Lower lobe of right lung (tissue), 2 donors: ENCODE results near the gene PGPEP1. TPM values are rescaled to one million over a fixed set of nuclear protein-coding genes. Genes with fewer than 3 reads are reported as not detected.

ENCODE experiments used
- ATAC-seq, 2 donors: fragments of 200-7000 bp; cut with Tn5 transposase; one replicate each; pipeline ENCODE4 v1.9.1; 2020 to 2022; ENCODE audit warnings: mild to moderate bottlenecking in 2 of 2, moderate library complexity in 2 of 2
- DNase-seq: peaks from one replicate; pipeline ENCODE4 v3.0.0-alpha.2; 2020
- H3K27ac ChIP-seq: fragments of 200-600 bp; one replicate; pipeline ENCODE4 v1.8.0; 2022
- H3K27me3 ChIP-seq: fragments of 200-600 bp; one replicate; pipeline ENCODE4 v1.8.0; 2022; ENCODE audit warnings: low read depth
- H3K36me3 ChIP-seq: fragments of 200-600 bp; one replicate; pipeline ENCODE4 v1.8.0; 2022; ENCODE audit warnings: mild to moderate bottlenecking
- H3K4me1 ChIP-seq: fragments of 200-600 bp; one replicate; pipeline ENCODE4 v1.8.0; 2022
- H3K4me3 ChIP-seq: fragments of 200-600 bp; one replicate; pipeline ENCODE4 v1.8.0; 2022; ENCODE audit warnings: mild to moderate bottlenecking
- H3K9me3 ChIP-seq: fragments of 200-600 bp; one replicate; pipeline ENCODE4 v1.8.0; 2022
- intact Hi-C: fragments of 100-400 bp; cut with DNase I; formaldehyde crosslinking; loops from one replicate; pipeline ENCODE4 v1.11.0; 2022
- total RNA-seq: library from RNA; stranded (reverse); fragmentation: NEBNext Ultra II Directional; extraction: Animal tissue kit (Norgen Biotek cat#: 25700); gene quantifications from one replicate; pipeline ENCODE4 v1.2.1, GENCODE V29; 2021
- TF ChIP-seq, protein P1 (sequence below): fragments of 200-600 bp; IDR thresholded peaks from one replicate; pipeline ENCODE4 v1.8.0; 2022; ENCODE audit warnings: antibody characterized with exemption, mild to moderate bottlenecking
- donor health status: DM: no; HTN: yes; CAD: no; lungs with severe emphysema.

Gene PGPEP1
- total RNA-seq, 1 donor from 2014 or later = 40.9 TPM

DNA sequence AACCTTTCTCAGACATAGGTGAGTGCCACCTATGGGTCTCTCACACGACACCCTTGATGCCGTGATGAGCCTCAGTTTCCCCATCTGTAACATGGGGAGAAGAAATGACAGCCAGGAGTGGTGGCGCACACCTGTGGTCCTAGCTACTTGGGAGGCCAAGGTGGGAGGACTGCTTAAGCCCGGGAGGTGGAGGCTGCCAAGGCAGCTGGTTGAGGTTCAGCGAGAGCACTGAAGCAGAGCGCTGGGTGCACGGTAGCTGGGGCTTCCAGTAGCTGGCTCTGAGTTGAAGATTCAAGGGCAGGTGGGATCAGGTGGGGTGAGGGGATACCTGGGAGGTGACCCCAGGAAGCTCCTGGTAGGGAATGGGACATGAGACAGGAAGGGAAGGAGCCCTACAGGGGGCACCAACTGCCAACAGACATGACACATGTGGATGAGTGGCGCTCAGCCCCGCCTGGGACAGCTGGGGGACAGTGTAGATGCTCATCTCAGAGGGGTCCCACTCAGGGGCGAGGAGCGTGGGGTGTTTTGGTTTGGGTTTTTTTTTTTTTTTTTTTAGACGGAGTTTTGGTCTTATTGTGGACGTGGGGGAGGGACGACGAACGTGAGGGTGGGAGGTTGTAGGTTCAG is 72.3 kb downstream of the PGPEP1 start:
- Histone ChIP-seq H3K9me3 (no peaks in the 10 kb centered on the region), H3K4me3 (no peak overlapping the region), H3K27ac (no peak overlapping the region), H3K4me1 (peaks cover 38% of the 10 kb centered on the region), H3K27me3 (no peaks in the 10 kb centered on the region), H3K36me3 (no peaks in the 10 kb centered on the region)
- intact Hi-C loops = no loop called here
- TF ChIP-seq, protein P1, sequence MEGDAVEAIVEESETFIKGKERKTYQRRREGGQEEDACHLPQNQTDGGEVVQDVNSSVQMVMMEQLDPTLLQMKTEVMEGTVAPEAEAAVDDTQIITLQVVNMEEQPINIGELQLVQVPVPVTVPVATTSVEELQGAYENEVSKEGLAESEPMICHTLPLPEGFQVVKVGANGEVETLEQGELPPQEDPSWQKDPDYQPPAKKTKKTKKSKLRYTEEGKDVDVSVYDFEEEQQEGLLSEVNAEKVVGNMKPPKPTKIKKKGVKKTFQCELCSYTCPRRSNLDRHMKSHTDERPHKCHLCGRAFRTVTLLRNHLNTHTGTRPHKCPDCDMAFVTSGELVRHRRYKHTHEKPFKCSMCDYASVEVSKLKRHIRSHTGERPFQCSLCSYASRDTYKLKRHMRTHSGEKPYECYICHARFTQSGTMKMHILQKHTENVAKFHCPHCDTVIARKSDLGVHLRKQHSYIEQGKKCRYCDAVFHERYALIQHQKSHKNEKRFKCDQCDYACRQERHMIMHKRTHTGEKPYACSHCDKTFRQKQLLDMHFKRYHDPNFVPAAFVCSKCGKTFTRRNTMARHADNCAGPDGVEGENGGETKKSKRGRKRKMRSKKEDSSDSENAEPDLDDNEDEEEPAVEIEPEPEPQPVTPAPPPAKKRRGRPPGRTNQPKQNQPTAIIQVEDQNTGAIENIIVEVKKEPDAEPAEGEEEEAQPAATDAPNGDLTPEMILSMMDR = no peak
- no peak for ATAC-seq
- peak; percentile 35 for DNase-seq

DNA sequence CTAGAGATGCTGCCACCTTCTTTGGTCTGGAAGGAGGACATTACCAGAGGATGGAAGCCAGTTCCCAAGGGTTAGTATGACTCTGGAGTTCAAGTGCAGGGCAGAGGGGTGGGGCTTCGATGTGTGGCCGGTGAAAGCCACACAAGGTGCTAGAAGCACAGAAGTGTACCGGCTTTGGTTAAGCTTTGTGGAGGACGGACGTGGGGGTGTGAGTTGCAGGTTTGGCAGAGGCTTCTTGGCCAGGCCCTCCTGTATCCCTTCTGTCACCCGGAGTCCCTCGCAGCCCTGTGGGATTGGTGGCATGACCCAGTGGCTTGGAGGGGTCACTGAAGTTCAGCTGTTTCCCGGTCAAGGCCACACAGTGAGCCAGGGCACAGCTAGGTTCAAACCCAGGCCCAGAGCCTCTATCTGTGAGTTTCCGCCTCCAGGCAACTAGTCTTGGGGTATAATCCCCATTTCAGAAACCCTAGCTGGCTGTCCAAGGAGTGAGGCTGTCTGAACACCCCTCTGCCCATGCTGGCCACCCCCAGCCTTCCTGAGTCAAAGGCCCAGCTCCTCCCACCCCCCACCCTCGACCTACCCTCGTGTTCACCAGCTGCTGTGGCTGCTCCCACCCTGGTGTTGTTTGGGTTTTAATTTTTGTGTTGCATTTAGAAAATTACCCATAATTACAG is 74.2 kb downstream of the PGPEP1 start:
- no peaks in the 10 kb centered on the region for H3K27me3 ChIP-seq
- peak; percentile 51 for DNase-seq
- H3K4me3 ChIP-seq = peak overlapping the region; percentile 80
- H3K27ac ChIP-seq = peak overlapping the region; percentile 97
- intact Hi-C loops = no loop called here
- ATAC-seq = no peak
- peaks cover 51% of the 10 kb centered on the region for H3K4me1 ChIP-seq
- TF ChIP-seq, protein P1 = no peak
- H3K9me3 ChIP-seq = no peaks in the 10 kb centered on the region
- no peaks in the 10 kb centered on the region for H3K36me3 ChIP-seq

DNA sequence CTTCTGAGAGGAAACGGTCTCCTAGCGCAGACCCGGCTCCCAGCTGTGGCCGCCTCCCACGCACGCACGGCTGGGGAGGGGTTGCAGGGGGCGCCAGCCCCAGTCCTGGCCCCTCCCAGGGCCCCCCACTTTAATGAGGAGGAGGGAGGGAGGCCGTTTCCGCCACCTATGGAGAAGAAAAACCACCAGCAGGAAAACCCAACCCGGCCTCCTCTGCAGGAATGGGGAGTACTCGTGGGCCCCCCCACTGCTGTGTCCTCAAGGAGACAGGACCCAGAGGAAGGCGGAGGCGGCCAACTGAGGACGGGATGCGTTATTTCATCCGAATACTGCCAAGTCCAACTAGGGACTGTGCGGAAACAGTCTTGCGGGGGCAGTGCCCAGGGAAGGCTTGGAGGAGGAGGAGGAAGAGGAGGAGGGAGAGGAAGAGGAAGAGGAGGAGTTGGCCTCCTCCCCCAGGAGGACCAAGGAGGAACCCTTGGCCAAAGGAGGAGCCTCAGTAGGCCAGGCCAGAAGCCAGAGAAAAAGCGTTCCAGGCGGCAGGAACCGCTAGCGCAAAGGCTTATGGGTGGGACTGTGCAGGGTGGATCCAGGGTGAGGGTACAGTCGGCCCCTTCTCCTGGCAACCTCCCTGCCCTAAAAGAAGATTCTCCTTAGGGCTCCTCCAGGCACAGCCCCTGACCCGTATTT is 74.9 kb downstream of the PGPEP1 start:
- intact Hi-C loops = no loop called here
- TF ChIP-seq, protein P1 = no peak
- no peaks in the 10 kb centered on the region for H3K9me3 ChIP-seq
- H3K4me1 ChIP-seq = peaks cover 55% of the 10 kb centered on the region
- peak overlapping the region; percentile 97 for H3K27ac ChIP-seq
- no peaks in the 10 kb centered on the region for H3K27me3 ChIP-seq
- no peaks in the 10 kb centered on the region for H3K36me3 ChIP-seq
- ATAC-seq (peak; percentile 1 to 6), DNase-seq (peak; percentile 79)
- peak overlapping the region; percentile 80 for H3K4me3 ChIP-seq

DNA sequence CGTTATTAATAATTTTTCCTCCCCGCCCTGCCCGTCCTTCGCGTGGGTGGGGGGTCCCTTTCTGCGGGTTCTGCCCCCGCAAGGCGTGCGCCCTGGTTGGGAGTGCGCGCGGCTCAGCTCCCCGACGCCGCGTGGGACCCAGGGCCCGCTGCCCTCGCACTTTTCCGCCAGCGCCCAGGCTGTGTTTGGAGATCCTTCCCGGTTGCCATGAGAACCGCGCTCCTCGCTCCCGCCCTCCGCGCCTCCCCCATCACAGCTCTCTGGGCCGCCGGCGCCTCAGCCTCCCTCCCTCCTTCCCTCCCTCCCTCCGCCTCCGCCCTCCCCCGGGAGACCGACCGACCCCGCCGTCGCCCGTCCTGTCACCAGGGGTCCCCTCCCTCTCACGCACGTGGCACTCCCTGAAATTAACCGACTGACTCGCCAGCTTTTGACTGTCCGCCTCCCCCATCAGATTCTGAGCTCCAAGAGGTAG is 76.4 kb downstream of the PGPEP1 start:
- Histone ChIP-seq H3K36me3 (no peaks in the 10 kb centered on the region), H3K27ac (peak overlapping the region; percentile 97), H3K4me1 (peaks cover 70% of the 10 kb centered on the region), H3K9me3 (no peaks in the 10 kb centered on the region), H3K27me3 (no peaks in the 10 kb centered on the region), H3K4me3 (peak overlapping the region; percentile 80)
- ATAC-seq (peak; percentile 76), DNase-seq (peak; percentile 92)
- intact Hi-C loops = no loop called here
- TF ChIP-seq, protein P1 = no peak

DNA sequence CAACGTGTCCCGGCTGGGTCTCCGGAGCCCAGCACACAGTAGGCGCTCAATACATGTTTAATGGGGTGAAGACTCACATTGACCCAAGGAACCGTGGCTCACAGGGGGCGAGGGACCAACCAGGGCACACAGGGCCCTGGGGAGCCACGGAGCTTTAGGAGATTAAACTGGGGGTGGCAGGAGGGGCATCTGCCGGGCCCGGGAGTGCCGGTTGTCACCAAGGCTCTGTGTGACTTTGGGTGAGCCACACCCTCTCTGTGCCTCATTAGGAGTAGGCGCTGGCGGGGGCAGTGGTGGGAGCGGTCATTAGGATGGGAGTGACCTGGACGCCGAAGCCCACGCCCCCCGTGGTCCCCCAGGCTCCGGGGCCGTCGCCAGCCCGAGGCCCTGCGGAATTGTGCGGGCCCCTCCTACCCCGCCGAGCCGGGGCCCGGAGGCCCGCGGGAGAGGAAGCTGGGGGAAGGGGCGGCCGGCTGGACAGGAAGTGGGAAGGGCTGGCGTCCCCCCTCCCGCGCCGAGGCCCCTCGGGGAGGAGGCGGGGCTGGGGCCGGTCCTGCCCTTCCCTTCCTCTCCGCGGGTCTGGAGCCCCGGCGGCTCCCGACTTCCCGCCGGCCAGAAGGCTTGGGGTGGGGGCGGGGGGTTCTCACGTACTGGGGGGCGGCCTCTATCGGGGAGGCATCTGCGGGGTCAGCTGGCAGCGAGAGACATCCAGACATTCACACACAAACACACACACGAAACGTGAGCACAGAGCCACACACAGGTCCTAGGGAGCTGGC is 77.0 kb downstream of the PGPEP1 start:
- intact Hi-C loops = no loop called here
- peak; percentile 87 for DNase-seq

More for the DNA sequence above, 77.0 kb downstream of the PGPEP1 start:
- Histone ChIP-seq H3K27me3 (no peaks in the 10 kb centered on the region), H3K4me3 (peak overlapping the region; percentile 80), H3K27ac (peak overlapping the region; percentile 97), H3K9me3 (no peaks in the 10 kb centered on the region), H3K36me3 (no peaks in the 10 kb centered on the region), H3K4me1 (peaks cover 70% of the 10 kb centered on the region)
- peak; percentile 49 to 65 for ATAC-seq
- TF ChIP-seq, protein P1 = no peak
